Measurements from ENCODE around the gene GUCY2C.

GUCY2C gene

GRCh38 chr12:14621826-14622225, 74.6 kb downstream of the GUCY2C start:
- no peak for DNase-seq (ENCODE audit: low read depth)

GRCh38 chr12:14619741-14620501, 76.5 kb downstream of the GUCY2C start:
- DNase-seq (ENCODE audit: low read depth), result no peak

DNA sequence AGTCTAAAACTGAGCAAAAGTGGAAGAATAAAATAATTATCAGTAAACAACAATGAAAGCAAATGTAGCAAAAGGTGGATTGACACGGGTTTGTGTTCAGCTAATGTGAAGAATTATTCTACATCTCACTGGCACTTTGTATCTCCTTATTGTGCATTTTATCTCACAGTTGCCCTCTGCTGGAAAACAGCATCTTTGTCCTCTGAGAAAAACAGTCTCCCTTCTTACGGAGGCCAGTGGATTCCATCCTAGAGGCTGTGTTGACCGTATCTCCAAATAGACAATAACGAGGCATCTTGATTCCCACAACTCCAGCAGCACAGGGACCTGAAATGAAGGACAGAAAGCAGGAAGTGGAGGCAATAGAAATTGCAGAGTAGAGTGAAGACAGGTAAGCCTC, 77.4 kb downstream of the GUCY2C start:
- no peak for DNase-seq (ENCODE audit: low read depth)

DNA sequence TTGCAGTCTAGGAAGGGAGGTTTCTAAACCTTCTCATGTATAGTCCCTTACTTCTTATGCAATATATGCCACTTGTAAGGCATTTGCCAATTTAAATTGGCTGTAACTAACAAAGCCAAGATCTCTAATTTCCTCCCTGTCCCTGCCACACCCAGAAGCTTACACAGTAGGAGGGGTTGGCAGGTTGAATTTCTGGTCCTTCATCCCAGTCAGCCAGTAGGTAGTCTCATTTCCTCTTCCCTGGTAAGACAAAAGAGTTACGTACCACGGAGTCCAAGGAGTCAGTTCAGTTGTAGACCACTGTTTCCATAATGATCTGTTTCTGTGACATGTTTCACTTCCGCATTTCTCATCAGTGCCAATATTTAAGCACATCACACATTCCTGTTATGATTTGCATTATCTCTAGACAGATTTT, 81.7 kb downstream of the GUCY2C start:
- DNase-seq (ENCODE audit: low read depth), result no peak

DNA sequence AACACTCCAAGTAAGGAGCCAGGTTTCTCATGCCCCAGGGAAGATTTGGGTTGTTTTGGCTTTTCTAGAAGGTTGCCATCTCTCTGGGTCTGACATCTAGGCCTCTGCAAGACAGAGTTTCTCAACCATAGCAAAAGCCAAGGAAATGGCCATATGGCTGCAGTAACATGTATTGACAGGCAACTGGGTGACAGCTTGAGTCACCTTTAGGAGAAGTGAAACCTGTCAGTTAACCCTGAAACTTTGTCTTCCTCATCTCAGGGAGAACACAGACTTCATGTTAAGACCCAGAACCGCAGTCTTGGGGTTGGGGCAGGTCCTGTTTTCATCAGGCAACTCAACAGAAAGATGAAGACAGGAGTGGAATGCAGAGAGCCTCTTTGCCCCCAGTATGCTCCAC, 82.7 kb downstream of the GUCY2C start:
- DNase-seq (ENCODE audit: low read depth), result no peak

GRCh38 chr12:14612898-14613445, 83.4 kb downstream of the GUCY2C start:
- no peak for DNase-seq (ENCODE audit: low read depth)

DNA sequence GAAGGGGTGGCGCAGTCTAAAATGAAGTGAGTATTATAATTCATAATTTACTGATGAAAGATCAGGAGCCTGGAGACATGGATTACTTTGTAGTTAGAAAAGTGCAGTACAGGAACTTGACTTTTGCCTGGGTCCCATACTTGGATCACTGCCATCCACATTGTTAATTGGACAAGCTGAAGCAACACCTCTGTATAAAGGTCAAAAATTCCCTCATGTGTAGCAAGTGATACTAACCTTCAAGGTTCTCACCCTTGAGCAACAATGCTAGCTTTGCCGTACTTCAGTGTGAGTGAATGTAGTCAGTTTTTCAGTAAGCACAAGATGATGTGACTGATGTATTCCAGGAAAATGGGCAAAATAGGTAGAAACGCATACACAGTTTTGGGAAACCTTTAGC, 84.1 kb downstream of the GUCY2C start:
- no peak for DNase-seq (ENCODE audit: low read depth)

DNA sequence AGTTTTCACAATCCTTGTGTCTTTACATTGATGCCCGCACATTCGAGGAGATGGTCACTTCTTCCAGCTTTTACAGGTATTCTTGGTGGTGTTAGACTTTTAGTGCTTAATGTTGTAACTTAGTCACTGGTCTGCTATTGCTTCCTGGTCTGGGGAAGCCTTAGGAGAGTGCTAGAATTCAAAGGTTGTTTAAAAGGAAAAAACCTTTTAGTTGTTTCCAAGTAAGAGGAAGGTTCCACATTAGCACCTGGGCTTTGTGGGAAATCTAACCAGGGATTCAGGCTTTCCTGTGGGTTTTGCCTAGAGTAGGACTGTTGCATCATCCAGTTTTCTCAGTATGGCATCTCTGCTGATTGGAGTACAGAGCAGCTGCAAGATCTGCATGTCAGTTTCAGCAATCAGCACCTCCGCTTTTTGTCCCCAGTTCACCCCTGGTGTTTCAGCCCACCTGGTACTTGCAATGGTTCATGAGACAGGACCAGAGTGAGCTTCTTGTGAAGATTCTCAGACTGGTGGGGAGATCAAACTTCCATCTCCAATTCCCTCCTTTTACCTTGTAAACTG, 84.7 kb downstream of the GUCY2C start:
- DNase-seq (ENCODE audit: low read depth), result no peak

DNA sequence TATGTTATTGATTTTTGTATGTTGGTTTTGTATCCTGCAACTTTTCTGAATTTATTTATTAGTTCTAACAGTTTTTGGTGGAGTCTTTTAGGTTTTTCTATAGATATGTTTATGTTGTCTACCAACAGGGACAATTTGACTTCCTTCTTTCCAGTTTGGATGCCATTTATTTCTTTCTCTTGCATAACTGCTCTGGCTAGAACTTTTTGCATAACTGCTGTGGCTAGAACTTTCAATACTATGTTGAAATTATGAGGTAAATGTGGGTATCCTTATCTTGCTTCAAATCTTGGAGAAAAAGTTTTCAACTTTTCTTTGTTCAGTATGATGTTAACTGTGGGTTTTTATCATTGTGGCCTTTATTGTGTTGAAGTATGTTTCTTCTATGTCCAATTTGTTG, 88.8 kb downstream of the GUCY2C start:
- DNase-seq (ENCODE audit: low read depth), result no peak

- DNase-seq (ENCODE audit: low read depth), result no peak
Observed at GRCh38 chr12:14605401-14605989, 90.9 kb downstream of the GUCY2C start.

GRCh38 chr12:14601692-14602478, 94.5 kb downstream of the GUCY2C start:
- DNase-seq (ENCODE audit: low read depth), result no peak

DNA sequence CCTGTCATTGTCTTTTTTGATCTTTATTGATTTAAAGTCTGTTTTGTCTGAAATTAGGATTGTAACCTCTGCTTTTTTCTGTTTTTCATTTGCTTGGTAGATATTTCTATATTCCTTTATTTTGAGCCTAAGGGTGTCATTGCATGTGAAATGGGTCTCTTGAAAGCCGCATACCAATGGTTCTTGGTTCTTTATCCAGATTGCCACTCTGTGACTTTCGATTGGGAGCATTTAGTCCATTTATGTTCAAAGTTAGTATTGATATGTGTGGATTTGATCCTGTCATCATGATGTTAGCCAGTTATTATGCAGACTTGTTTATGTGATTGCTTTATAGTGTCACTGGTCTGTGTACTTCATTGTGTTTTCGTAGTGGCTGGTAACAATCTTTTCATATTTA, 98.9 kb downstream of the GUCY2C start:
- DNase-seq (ENCODE audit: low read depth), result no peak

GRCh38 chr12:14591719-14592118, 104.7 kb downstream of the GUCY2C start:
- DNase-seq (ENCODE audit: low read depth), result no peak

GRCh38 chr12:14589169-14590004, 107.0 kb downstream of the GUCY2C start:
- DNase-seq (ENCODE audit: low read depth), result no peak

- no peak for DNase-seq (ENCODE audit: low read depth)
Observed at GRCh38 chr12:14588571-14588970, 107.8 kb downstream of the GUCY2C start.

GRCh38 chr12:14578646-14579045, 117.8 kb downstream of the GUCY2C start:
- no peak for DNase-seq (ENCODE audit: low read depth)

GRCh38 chr12:14577344-14577743, 119.1 kb downstream of the GUCY2C start:
- no peak for DNase-seq (ENCODE audit: low read depth)

- DNase-seq (ENCODE audit: low read depth), result no peak
Observed at GRCh38 chr12:14576896-14577295, 119.5 kb downstream of the GUCY2C start.

DNA sequence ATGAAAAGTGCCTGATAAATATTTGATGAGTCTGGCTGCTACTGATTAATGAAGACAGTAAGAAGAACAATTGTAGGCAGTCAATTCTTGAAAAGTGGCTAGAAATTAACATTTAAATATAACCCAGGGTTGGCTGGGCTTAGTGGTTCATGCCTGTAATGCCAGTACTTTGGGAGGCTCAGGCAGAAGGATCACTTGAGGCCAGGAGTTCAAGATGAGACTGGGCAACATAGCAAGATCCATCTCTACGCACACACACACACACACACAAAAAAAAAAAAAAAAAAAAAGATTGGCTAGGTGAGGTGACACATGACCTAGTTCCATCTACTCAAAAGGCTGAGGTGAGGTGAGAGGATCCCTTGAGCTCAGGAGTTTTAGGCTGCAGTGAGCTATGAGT, 120.8 kb downstream of the GUCY2C start:
- DNase-seq (ENCODE audit: low read depth), result no peak

DNA sequence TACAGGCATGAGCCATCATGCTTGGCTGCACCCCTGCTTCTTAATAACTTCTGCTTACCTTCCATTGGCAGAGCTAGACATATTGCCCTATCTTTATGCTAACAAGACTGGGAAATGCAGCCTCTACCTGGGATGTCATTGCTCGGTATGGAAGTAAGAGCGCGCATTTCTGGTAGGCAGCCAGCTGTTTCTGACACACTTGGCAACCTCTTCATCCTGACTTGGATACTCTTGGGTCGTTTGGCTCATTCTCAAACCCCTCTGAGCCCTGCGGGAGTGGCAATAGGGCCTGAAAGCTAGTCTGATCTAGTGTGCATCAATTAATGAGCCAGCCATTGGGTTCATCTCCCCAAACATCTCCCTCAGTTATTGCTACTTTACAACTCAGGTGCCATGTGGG, 123.3 kb downstream of the GUCY2C start:
- no peak for DNase-seq (ENCODE audit: low read depth)

- no peak for DNase-seq (ENCODE audit: low read depth)
Observed at GRCh38 chr12:14572401-14572800, 124.0 kb downstream of the GUCY2C start.

GRCh38 chr12:14571779-14572178, 124.6 kb downstream of the GUCY2C start:
- no peak for DNase-seq (ENCODE audit: low read depth)

Data from HS-27A (cell line).